Heart left ventricle (tissue), 16 donors: Measurements from ENCODE around the gene CCDC51. TPM values are rescaled to one million over a fixed set of nuclear protein-coding genes. Genes with fewer than 3 reads are reported as not detected.

Experiments
- ATAC-seq, 4 donors: fragments of 200-7000 bp; cut with Tn5 transposase; one replicate each; pipeline ENCODE4 v1.9.1; 2020 to 2022; ENCODE audit warnings: moderate library complexity in 4 of 4, mild to moderate bottlenecking in 3 of 4, moderate number of reproducible peaks in 1 of 4
- DNase-seq, 5 donors: peaks; one replicate each; pipeline ENCODE4 v3.0.0-alpha.2; 2020
- H3K27ac ChIP-seq, 12 donors: fragments of 200-600 bp; sonication (generic) in 4 of 12; one replicate each; pipeline versions ENCODE4 v1.5.0 to v1.8.0; 2016 to 2022; ENCODE audit warnings: mild to moderate bottlenecking in 2 of 12
- H3K27me3 ChIP-seq, 9 donors: fragments of 200-600 bp; sonication (generic) in 2 of 9; one replicate each; pipeline versions ENCODE4 v1.5.1 to v1.8.0; 2016 to 2022; ENCODE audit warnings: mild to moderate bottlenecking in 3 of 9
- H3K36me3 ChIP-seq, 9 donors: fragments of 200-600 bp; sonication (generic) in 2 of 9; one replicate each; pipeline versions ENCODE4 v1.5.0 to v1.8.0; 2018 to 2022; ENCODE audit warnings: mild to moderate bottlenecking in 2 of 9
- H3K4me1 ChIP-seq, 12 donors: fragments of 200-600 bp; sonication (generic) in 4 of 12; one replicate each; pipeline versions ENCODE4 v1.5.0 to v1.8.0; 2016 to 2022; ENCODE audit warnings: mild to moderate bottlenecking in 3 of 12
- H3K4me3 ChIP-seq, 12 donors: fragments of 200-600 bp; sonication (generic) in 4 of 12; one replicate each; pipeline versions ENCODE4 v1.5.0 to v1.8.0; 2017 to 2022; ENCODE audit warnings: mild to moderate bottlenecking in 9 of 12, moderate library complexity in 4 of 12
- H3K9me3 ChIP-seq, 12 donors: fragments of 200-600 bp; sonication (generic) in 4 of 12; one replicate each; pipeline versions ENCODE4 v1.5.0 to v1.8.0; 2016 to 2022; ENCODE audit warnings: mild to moderate bottlenecking in 1 of 12
- CTCF ChIP-seq, 12 donors: fragments of 200-600 bp; sonication (generic) in 4 of 12; IDR thresholded peaks; one replicate each; pipeline versions ENCODE4 v1.5.0 to v1.8.0; 2018 to 2022; ENCODE audit warnings: antibody characterized with exemption in 12 of 12, mild to moderate bottlenecking in 5 of 12
- POLR2A ChIP-seq, 2 donors: fragments of 450-650 bp; IDR thresholded peaks; one replicate each; pipeline ENCODE4 v1.6.1; 2017; ENCODE audit warnings: antibody characterized with exemption in 2 of 2, mild to moderate bottlenecking in 2 of 2, moderate library complexity in 2 of 2
- WGBS, 4 donors: extraction: QIAGEN DNeasy Blood & Tissue Kit in 2 of 4; methylation state at CpG; one replicate each; pipeline versions ENCODE4 v1.1.5 to v1.1.7; 2013 to 2018; 5-methylcytosine and 5-hydroxymethylcytosine counted together
- intact Hi-C, 10 donors: fragments of 100-400 bp; cut with DNase I; formaldehyde crosslinking; loops; one replicate each; pipeline versions ENCODE4 v1.11.1 to v1.14.2; 2022
- polyA plus RNA-seq, 2 donors: library from polyadenylated mRNA; stranded (reverse); fragments of 200-250 nt; gene quantifications; one replicate each; pipeline ENCODE4 v1.2.3, GENCODE V29; 2013
- total RNA-seq, 9 donors: library from RNA; depleted of rRNA in 2 of 9; stranded (reverse); fragments of >200 nt in 2 of 9; fragmentation: NEBNext Ultra II Directional in 3 of 9; extraction: Animal tissue kit (Norgen Biotek cat#: 25700) in 3 of 9; gene quantifications; one replicate each; pipeline versions ENCODE4 v1.1.0 to v1.2.4, GENCODE V29; 2016 to 2023
- donor health status: ischemic (EF 13 %, LVEDD 7.1; RV severe dilation, severe dysfunction).
- donor health status: healthy with polysubstance abuse.
- donor health status: DM: no; HTN: yes; CAD: no.
- donor health status: DM: no; HTN: no; CAD: no.
- donor health status: ischemic (EF 25% LVEDD 6.9; RV normal size, moderate dysfunction).
- donor health status: ischemic (EF 25% LVEDD 5.7; RV mildly dilated, moderate dysfunction).
- donor health status: healthy.
- donor health status: DM: yes; HTN: yes; CAD: no.
- donor health status: ischemic (EF 35%, LVEDD 5.7; RV mildly dilated, moderate dysfunction).
- donor health status: nonischemic (EF 11% LVEDD 7.7; RV severe dilation, severe dysfunction).
- donor health status: DM: yes; HTN: yes; CAD: no.
- donor health status: PGD.
- donor health status: ischemic (EF 29% LVEDD 5.4; RV normal size, mild dysfunction).
- donor health status: nonischemic (EF 23%, LVEDD 6.1; RV moderate dilation, normal function).

Gene CCDC51
- total and polyA plus RNA-seq, 11 donors: 8.2 to 14.8 (median 11.6) TPM

GRCh38 chr3:48418140-48418539 is 21.8 kb downstream of the CCDC51 start:
- intact Hi-C loops: no loop called here
- no peaks in the 10 kb centered on the region for H3K27me3 ChIP-seq
- no peaks in the 10 kb centered on the region for H3K9me3 ChIP-seq
- H3K4me1 ChIP-seq: peaks cover 0 to 19% (median 0%) of the 10 kb centered on the region in 12 donors
- no peak overlapping the region for H3K27ac ChIP-seq
- ATAC-seq: no peak
- no peak for TF ChIP-seq POLR2A (IDR thresholded peaks at IDR 0.05)
- TF ChIP-seq CTCF (IDR thresholded peaks at IDR 0.05): no peak
- peaks cover 0 to 66% (median 36%) of the 10 kb centered on the region in 9 donors for H3K36me3 ChIP-seq
- peak in 2 of 5 donors; percentile 4 to 35 for DNase-seq
- H3K4me3 ChIP-seq: no peak overlapping the region
- 93% methylated on average over 16 to 17 of the region's 17 CpGs for WGBS, 4 donors

- intact Hi-C loops: no loop called here
- H3K36me3 ChIP-seq: peaks cover 0 to 69% (median 39%) of the 10 kb centered on the region in 9 donors
- no peak for ATAC-seq
Measured at GRCh38 chr3:48417529-48418108, 22.3 kb downstream of the CCDC51 start.

GRCh38 chr3:48416546-48416945 is 23.4 kb downstream of the CCDC51 start:
- no peak for ATAC-seq
- Histone ChIP-seq H3K27ac (no peak overlapping the region), H3K4me3 (no peak overlapping the region), H3K27me3 (no peaks in the 10 kb centered on the region), H3K9me3 (no peaks in the 10 kb centered on the region), H3K36me3 (peaks cover 0 to 79% (median 49%) of the 10 kb centered on the region in 9 donors), H3K4me1 (peaks cover 0 to 5% (median 0%) of the 10 kb centered on the region in 12 donors)
- no peak for DNase-seq
- 91 to 96% (median 95%) methylated on average over 4 of the region's 4 CpGs for WGBS, 4 donors
- intact Hi-C loops: no loop called here
- TF ChIP-seq CTCF (IDR thresholded peaks at IDR 0.05) (no peak), POLR2A (IDR thresholded peaks at IDR 0.05) (no peak)

More at GRCh38 chr3:48417529-48418108, 22.3 kb downstream of the CCDC51 start:
- DNase-seq: peak in 1 of 5 donors; percentile 5
- Histone ChIP-seq H3K27me3 (no peaks in the 10 kb centered on the region), H3K4me3 (no peak overlapping the region), H3K4me1 (peaks cover 0 to 14% (median 0%) of the 10 kb centered on the region in 12 donors), H3K27ac (no peak overlapping the region), H3K9me3 (no peaks in the 10 kb centered on the region)
- TF ChIP-seq CTCF (IDR thresholded peaks at IDR 0.05) (no peak), POLR2A (IDR thresholded peaks at IDR 0.05) (no peak)
- WGBS, 4 donors: 90 to 94% (median 91%) methylated on average over 14 of the region's 14 CpGs; no CpG with 5 or more reads in 1 of the 4 donors

- H3K36me3 ChIP-seq: peaks cover 0 to 84% (median 54%) of the 10 kb centered on the region in 9 donors
- no peak overlapping the region for H3K4me3 ChIP-seq
- H3K27ac ChIP-seq: no peak overlapping the region
- intact Hi-C loops: no loop called here
- no peaks in the 10 kb centered on the region for H3K27me3 ChIP-seq
- no peak for ATAC-seq
- WGBS, 4 donors: 90 to 95% (median 92%) methylated on average over 12 to 14 of the region's 14 CpGs
- DNase-seq: peak in 2 of 5 donors; percentile 20 to 37
- TF ChIP-seq CTCF (IDR thresholded peaks at IDR 0.05) (no peak), POLR2A (IDR thresholded peaks at IDR 0.05) (no peak)
- peaks cover 0 to under 1% (median 0%) of the 10 kb centered on the region in 12 donors for H3K4me1 ChIP-seq
- H3K9me3 ChIP-seq: no peaks in the 10 kb centered on the region
Measured at GRCh38 chr3:48416091-48416505, 23.8 kb downstream of the CCDC51 start.
